ENCODE measurements around the gene NCOR2.

Gene NCOR2

DNA sequence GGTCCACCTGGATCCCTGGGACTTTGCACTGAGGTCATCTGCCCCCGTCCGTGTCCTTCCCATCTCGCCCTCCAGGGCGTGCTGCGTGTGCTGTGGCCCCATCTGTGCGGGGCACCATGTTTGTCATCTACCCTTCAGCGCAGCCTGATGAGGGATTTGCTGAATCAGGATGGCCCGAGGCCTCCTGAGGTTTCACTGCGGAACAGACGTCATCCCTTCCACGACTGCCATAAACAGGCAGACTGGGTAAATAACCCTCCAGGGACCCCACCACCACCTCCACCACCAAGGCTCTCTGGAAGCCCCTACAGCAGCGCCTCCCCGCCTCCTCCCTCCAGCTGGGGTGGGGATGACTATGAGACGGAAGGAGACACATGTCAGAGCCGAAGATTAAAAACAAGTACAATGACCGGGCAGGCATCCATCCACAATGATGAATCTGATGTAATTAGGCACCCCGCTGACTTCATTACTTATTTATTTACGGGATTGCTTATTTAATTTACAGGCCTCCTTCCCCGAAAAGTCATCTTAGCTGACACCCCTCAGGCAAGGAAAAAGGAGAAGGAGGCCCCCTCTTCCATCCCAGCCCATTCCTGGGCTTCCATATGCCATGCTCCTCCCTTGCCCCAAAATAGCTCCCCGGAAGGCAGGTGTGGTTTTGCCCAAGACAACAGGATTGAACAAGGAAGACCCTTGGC is 39.4 kb downstream of the NCOR2 start:
- no peak for DNase-seq (ENCODE audit: low read depth in 2 of 2)

DNA sequence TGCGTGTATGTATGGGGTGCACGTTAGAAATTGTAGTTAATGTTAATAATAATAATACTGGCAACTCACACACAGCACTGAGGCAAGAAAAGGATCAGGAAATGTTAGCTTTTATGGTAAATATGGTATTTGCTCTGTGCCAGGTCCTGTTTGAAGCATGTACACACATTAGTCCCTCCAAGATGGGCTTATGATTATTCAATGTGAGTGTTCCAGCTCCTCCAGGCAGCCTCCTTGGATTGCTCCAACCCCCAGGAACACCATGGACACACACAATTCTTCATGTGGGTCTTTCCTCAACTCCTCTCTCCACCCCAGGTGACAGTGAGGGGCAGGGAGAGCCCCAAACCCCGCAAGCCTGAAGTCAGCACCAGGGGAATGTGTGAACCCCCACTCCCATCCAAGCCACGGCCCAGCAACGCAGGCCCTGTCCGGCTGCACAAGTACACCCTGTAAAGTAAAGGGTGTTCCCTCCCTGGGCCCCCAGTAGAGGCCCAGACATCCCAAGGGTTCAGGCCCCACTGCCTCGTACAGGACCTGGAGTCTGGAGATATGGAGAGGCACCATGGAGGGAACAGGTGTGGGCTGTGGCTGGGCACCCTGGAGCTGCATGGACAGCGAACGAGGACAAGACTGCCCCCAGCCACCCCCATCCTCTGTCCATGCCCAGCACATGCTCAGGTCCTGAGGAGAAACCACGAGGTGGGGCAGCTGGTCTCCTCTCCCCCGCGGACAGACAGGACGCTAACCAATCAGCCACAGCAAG is 41.3 kb downstream of the NCOR2 start:
- no peak for DNase-seq (ENCODE audit: low read depth in 2 of 2)

DNA sequence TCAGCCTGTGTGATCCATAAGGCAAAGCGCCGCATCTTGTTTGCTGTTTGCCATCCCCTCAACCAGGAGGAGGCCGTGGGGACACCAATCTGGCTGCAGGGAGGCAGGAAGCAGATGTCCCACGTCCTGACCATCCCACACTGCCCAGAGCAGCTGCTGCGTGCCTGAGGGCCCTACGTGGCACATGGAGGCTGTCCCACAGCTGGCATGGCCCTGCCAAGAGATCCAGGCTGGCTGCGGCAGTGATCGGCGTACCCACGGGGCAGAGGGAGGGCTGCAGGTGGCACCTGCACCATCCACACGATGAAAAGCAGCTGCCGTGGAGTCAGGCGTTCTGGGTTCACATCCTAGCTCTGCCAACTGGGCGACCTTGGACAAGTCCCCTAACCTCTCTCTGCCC is 42.0 kb downstream of the NCOR2 start:
- DNase-seq (ENCODE audit: low read depth in 2 of 2), result no peak

DNA sequence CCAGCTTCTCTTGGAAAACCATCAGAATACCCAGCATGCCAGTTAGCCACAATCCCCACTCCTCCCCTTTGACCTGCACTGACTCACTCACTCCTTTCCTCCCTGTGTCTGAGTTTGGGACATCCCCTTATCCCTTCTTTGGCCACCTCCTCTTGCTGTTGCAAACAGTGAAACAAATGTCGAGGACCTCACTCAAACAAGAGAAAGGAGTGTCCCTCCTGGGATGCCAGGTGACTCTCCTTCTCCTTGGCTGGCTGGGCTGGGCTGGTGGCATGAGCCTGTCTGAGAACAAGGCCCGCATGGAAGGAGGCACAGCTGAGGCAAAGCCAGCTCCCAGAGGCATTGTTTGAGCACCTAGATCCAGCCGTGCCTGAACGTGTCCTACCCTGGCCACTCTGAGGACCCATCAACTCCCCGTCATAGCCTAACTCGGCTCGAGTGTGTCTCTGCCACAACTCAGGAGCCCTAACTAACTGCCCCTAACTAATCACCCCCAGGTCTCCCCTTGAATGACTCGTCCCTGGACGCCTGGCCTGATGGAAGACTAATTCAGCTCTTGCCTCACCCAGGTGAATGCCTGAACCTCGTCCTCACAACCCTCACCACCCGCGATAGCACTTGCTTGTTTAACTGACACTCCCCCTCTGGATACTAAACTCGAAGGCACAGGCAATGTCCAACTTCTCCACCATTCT is 43.0 kb downstream of the NCOR2 start:
- no peak for DNase-seq (ENCODE audit: low read depth in 2 of 2)

DNA sequence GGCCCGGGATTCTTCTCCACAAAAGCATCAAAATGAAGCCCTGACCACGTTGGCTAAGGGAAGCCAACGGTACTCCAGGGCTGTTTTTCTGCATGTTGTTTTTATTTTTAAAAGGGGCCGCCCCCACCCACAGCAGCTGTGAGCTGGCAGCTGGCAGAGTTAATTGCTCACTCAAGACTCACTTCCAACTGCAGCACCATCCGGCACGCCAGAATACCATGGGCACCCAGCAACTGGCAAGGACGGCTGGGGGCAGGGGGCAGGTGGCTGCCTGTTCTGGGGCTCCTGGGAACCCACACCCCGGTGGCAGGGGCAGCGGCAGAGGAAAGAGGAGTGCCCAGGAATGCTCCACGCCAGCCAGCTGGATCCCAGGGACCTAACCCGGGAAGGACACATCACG is 44.3 kb downstream of the NCOR2 start:
- DNase-seq (ENCODE audit: low read depth in 2 of 2), result no peak

DNA sequence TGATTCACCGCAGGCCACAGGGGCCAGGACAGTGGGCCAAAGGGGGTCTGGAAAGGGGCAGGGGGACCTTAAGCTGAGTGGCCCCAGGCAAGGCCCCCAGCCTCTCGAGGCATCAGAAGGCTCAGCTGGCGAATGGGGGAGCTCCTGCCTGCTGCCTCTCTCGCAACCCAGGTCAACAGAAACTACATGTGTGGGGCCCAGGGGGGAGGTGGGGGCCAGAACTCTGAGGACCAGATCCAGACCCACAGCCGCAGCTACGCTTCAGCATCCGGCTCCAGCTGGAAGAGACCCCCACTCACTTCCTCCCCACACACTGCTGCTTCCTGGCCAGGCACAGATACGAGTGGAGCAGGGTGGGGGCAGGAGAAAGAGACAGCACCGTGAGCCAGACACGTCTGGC is 46.5 kb downstream of the NCOR2 start:
- DNase-seq (ENCODE audit: low read depth in 2 of 2), result no peak

DNA sequence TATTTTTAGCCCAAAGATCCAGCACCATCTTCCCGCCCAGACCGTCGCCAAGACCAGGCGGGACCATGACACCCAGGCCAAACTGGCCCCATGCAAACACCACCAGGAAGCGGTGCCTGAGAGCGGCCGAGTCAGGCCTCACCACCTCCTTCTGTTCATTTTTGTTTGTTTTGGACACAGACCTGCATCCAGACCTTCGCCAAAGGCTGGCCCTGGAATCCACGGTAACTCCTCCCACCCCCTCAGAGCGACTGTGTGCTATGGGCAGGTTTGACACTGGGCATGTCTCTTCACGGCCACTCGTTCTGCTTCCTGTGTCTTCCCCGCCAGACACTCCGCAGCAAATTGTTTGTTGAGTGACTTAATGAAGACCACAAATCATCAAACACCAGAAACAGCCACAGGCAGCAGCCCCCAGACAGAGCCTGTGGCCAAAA is 47.1 kb downstream of the NCOR2 start:
- DNase-seq (ENCODE audit: low read depth in 2 of 2), result no peak

DNA sequence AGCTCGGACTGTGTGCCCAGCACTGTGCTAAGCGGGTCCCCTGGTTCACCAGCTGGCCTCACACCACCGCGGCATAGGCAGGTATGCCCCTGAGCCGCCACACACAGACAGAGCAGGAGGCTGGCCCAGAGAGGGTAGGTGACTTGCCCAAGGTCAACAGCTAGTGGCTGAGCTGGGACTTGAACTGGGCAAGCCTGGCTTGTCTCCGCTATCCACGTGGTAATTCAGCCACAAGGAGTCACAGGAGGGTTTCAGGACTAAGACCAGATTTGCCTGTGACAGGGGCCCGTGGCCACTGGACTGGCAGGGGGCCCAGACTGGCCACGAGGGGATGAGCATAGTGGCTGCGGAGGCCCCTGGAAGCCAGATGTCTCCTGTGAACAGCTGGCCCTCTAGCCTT is 47.7 kb downstream of the NCOR2 start:
- DNase-seq (ENCODE audit: low read depth in 2 of 2), result no peak

DNA sequence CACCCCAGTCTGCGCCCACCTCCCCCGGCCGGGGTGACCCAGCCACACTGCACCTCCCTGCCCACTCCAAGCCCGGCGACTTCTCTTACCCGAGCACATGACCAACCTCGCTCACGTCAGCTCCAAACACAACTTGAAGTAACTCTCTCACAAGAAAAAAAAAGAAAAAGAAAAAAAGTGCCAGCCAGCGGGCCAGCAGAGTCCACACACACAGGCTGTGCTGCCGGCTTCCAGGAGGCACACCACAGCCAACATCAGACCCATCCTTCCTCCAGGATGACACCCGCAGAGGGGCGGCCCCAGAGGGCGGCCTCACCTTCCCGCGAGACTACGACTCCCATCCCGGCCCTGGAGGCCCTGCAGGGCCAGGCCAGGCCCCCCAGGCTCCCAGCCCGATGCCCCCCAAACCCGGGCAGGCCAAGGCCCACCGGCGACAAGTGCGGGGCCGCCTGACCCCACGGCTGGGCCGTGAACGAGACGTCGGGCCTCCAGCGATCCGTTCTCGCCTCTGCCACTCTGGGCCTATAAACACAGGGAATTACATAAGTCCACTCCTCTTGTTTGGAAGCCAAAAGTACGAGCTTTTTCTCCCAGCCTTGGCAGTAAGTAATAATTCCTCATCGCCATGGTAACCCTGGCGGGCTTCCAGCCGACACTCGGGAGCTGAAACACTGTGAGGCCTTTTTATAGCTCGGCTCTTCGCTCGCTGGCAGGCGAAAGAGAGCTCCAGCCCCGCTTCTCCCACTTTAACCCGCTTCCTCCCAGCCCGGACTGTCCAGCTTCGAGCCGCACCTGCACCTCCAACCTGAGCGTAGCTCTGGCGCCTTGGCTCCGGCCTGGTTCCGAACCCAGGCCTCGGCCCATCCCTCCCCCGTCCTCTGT is 49.1 kb downstream of the NCOR2 start:
- DNase-seq (ENCODE audit: low read depth in 2 of 2), result no peak
